ENCODE measurements around the gene NUDC.

NUDC gene

GRCh38 chr1:26994020-26994786 lies 72.7 kb downstream of the NUDC start:
- no peak for DNase-seq

DNA sequence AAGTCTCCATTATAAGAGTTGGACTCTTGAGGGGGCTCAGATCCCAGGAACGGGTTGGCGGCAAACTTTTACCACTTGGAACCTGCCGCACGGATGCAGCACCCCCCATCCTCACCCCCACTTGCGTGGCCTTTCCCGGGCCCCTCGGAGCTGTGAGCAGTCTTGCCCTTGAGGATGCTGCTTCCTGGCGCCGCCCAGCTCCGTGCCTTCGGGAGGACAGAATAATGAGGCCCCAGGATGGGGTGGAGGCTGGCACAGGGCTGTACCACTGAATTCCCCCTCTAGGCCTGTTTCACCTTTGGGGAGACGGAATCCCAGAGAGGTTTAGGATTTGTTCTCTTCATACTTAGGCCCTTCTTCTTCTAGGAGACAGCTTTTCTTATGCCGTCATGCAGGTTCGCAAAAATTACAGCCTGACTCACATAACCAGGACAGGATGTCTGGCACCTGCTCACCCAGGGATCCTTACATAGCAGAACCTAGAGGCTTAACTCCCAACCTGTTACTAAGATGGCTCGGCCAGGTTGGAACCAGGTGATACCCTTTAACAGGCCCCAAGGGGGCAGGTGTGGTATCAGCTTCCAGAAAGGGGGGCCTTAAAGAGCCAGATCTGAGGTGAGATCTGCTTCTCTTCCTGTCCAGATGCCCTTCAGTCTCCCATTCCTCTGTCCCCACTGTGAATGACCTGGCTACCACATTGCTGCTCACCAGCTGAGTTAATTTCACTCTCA lies 73.4 kb downstream of the NUDC start:
- DNase-seq, result no peak

GRCh38 chr1:26996024-26996423 lies 74.5 kb downstream of the NUDC start:
- no peak for DNase-seq
